PC-3 (cell line): Measurements from ENCODE around the gene TMEM17. TPM values are rescaled to one million over a fixed set of nuclear protein-coding genes. Genes with fewer than 3 reads are reported as not detected.

Source experiments
- ATAC-seq: fragments of 200-7000 bp; cut with Tn5 transposase; 2 replicates; pipeline ENCODE4 v1.9.1; 2020; ENCODE audit warnings: mild to moderate bottlenecking, moderate library complexity
- BruUV-seq: library from RNA; stranded (reverse); fragments of 400-500 nt; replicated peaks from 2 replicates; lab custom pipeline; 2021; lab: Mats Ljungman, UMichigan
- CTCF ChIA-PET: fragments of 300-600 bp; sonication (Branson Sonifier 250); formaldehyde crosslinking; loops from one replicate; lab custom pipeline; 2022; ENCODE audit warnings: antibody characterized with exemption; lab: Charles Lee
- POLR2A ChIA-PET: fragments of 300-600 bp; sonication (Branson Sonifier 250); formaldehyde crosslinking; loops from one replicate; lab custom pipeline; 2022; ENCODE audit warnings: antibody characterized with exemption; ENCODE audit not compliant: unreplicated experiment; lab: Charles Lee
- DNase-seq: peaks from one replicate; pipeline ENCODE4 v3.0.0-alpha.2; 2015
- H2AFZ ChIP-seq: fragments of 300-600 bp; sonication (generic); 2 replicates; pipeline ENCODE4 v1.6.0; 2016; ENCODE audit warnings: antibody characterized with exemption, low read length
- H3F3A ChIP-seq: fragments of 300-600 bp; sonication (generic); one replicate; pipeline ENCODE4 v1.6.0; 2017; ENCODE audit warnings: antibody characterized with exemption, low read length, control low read depth, mild to moderate bottlenecking; ENCODE audit not compliant: unreplicated experiment
- H3K27ac ChIP-seq: fragments of 300-600 bp; sonication (generic); 2 replicates; pipeline ENCODE4 v1.5.1; 2016; ENCODE audit warnings: mild to moderate bottlenecking, low read length
- H3K27me3 ChIP-seq: fragments of 300-600 bp; sonication (generic); 2 replicates; pipeline ENCODE4 v1.6.1; 2016; ENCODE audit warnings: low read length, mixed read lengths
- H3K36me3 ChIP-seq: fragments of 300-600 bp; sonication (generic); 2 replicates; pipeline ENCODE4 v1.6.1; 2016; ENCODE audit warnings: low read depth, mixed run types, low read length, mixed read lengths
- H3K4me1 ChIP-seq: fragments of 300-600 bp; sonication (generic); 2 replicates; pipeline ENCODE4 v1.5.1; 2016; ENCODE audit warnings: low read length; ENCODE audit not compliant: insufficient read depth
- H3K4me2 ChIP-seq: fragments of 300-600 bp; sonication (generic); 2 replicates; pipeline ENCODE4 v1.6.0; 2016; ENCODE audit warnings: low read length
- H3K4me3 ChIP-seq: fragments of 300-600 bp; sonication (generic); 2 replicates; pipeline ENCODE4 v1.5.1; 2016; ENCODE audit warnings: mild to moderate bottlenecking, low read length, mixed read lengths
- H3K79me2 ChIP-seq: fragments of 300-600 bp; sonication (generic); 2 replicates; pipeline ENCODE4 v1.6.1; 2017; ENCODE audit warnings: low read length, mixed read lengths
- H3K9ac ChIP-seq: fragments of 300-600 bp; sonication (generic); 2 replicates; pipeline ENCODE4 v1.6.0; 2016; ENCODE audit warnings: mild to moderate bottlenecking, low read length
- H3K9me2 ChIP-seq: fragments of 300-600 bp; sonication (generic); replicated peaks from 2 replicates; pipeline ENCODE4 v1.6.1; 2016; ENCODE audit warnings: mixed run types, low read length, mixed read lengths
- H3K9me3 ChIP-seq: fragments of 300-600 bp; sonication (generic); 2 replicates; pipeline ENCODE4 v1.6.1; 2016; ENCODE audit warnings: low read length, mixed read lengths
- H4K20me1 ChIP-seq: fragments of 300-600 bp; sonication (generic); 2 replicates; pipeline ENCODE4 v1.6.1; 2016; ENCODE audit warnings: low read length, mixed read lengths
- EZH2 ChIP-seq: fragments of 300-600 bp; sonication (generic); IDR thresholded peaks from one replicate; pipeline ENCODE4 v1.6.1; 2017; ENCODE audit warnings: antibody characterized with exemption, mild to moderate bottlenecking, low read length; ENCODE audit not compliant: unreplicated experiment
- EZH2phosphoT487 ChIP-seq: fragments of 300-600 bp; sonication (generic); IDR thresholded peaks from 2 replicates; pipeline ENCODE4 v1.6.1; 2018; ENCODE audit warnings: mild to moderate bottlenecking, antibody characterized with exemption, low read length, borderline replicate concordance
- intact Hi-C: fragments of 100-400 bp; cut with micrococcal nuclease; formaldehyde crosslinking; loops from 2 replicates; pipeline ENCODE4 v1.9.0; 2023
- total RNA-seq: library from RNA; depleted of rRNA; stranded (reverse); fragments of >200 nt; gene quantifications from 2 replicates; pipeline ENCODE4 v1.2.3, GENCODE V29; 2014
- TF ChIP-seq, protein P1 (sequence below): fragments of 300-600 bp; sonication (generic); conservative IDR thresholded peaks from 2 replicates; pipeline ENCODE4 v1.5.1; 2017; ENCODE audit warnings: antibody characterized with exemption, low read depth, mild to moderate bottlenecking, low read length

Gene TMEM17
- total RNA-seq, 1 experiment from 2014 or later = 2.9 TPM

- CTCF ChIA-PET = no interaction called here
- H3K4me1 ChIP-seq = no peaks in the 10 kb centered on the region
- no peaks in the 10 kb centered on the region for H3K9me2 ChIP-seq
- no peak overlapping the region for H2AFZ ChIP-seq
- no peak for DNase-seq
- no TSS peak for BruUV-seq
- no peak for ATAC-seq
- no peak overlapping the region for H3K9ac ChIP-seq
- H4K20me1 ChIP-seq = no peaks in the 10 kb centered on the region
- no peaks in the 10 kb centered on the region for H3K36me3 ChIP-seq
- H3K9me3 ChIP-seq = no peaks in the 10 kb centered on the region
- H3F3A ChIP-seq = no peaks in the 10 kb centered on the region
- POLR2A ChIA-PET = no interaction called here
- H3K79me2 ChIP-seq = no peaks in the 10 kb centered on the region
- TF ChIP-seq EZH2 (no peak), EZH2phosphoT487 (no peak)
- TF ChIP-seq, protein P1, sequence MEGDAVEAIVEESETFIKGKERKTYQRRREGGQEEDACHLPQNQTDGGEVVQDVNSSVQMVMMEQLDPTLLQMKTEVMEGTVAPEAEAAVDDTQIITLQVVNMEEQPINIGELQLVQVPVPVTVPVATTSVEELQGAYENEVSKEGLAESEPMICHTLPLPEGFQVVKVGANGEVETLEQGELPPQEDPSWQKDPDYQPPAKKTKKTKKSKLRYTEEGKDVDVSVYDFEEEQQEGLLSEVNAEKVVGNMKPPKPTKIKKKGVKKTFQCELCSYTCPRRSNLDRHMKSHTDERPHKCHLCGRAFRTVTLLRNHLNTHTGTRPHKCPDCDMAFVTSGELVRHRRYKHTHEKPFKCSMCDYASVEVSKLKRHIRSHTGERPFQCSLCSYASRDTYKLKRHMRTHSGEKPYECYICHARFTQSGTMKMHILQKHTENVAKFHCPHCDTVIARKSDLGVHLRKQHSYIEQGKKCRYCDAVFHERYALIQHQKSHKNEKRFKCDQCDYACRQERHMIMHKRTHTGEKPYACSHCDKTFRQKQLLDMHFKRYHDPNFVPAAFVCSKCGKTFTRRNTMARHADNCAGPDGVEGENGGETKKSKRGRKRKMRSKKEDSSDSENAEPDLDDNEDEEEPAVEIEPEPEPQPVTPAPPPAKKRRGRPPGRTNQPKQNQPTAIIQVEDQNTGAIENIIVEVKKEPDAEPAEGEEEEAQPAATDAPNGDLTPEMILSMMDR = no peak
- no peak overlapping the region for H3K4me3 ChIP-seq
- intact Hi-C loops = no loop called here
- H3K27me3 ChIP-seq = no peaks in the 10 kb centered on the region
- no peak overlapping the region for H3K4me2 ChIP-seq
- H3K27ac ChIP-seq = no peak overlapping the region
Measured at GRCh38 chr2:62511636-62512035, 5.6 kb upstream of the TMEM17 start.

DNA sequence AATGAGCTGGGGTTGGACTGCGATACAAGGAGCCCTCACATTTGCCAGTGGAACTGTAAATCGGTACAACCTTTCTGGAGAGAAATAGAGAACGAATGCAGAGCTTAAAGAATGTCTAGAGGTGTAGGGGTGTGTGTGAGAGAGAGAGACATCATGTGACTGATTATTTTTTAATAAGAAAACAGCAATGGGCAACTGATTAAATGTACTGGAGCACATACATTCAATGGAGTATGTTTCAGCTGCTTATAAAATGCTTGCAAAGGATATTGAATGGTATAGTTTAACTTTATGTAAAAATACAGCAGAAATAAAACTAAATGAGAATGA lies 391 bp upstream of the TMEM17 start:
- H4K20me1 ChIP-seq = no peaks in the 10 kb centered on the region
- H3K27me3 ChIP-seq = no peaks in the 10 kb centered on the region
- peak overlapping the region; percentile 83 for H2AFZ ChIP-seq
- H3K9me2 ChIP-seq = no peaks in the 10 kb centered on the region
- no peak for DNase-seq
- H3F3A ChIP-seq = no peaks in the 10 kb centered on the region
- H3K4me1 ChIP-seq = peaks cover 7% of the 10 kb centered on the region; the same call in 1 of the 2 replicates
- TSS peak; percentile 86 for BruUV-seq
- no peaks in the 10 kb centered on the region for H3K36me3 ChIP-seq
- peak; percentile 38 for ATAC-seq
- H3K9ac ChIP-seq = peak overlapping the region; percentile 79
- intact Hi-C loops = loop anchor here (1.0 kb wide), 3 partner anchors 72 to 269 kb away; partner anchors contain the start of gene EHBP1
- H3K9me3 ChIP-seq = no peaks in the 10 kb centered on the region
- H3K79me2 ChIP-seq = no peaks in the 10 kb centered on the region
- ChIA-PET POLR2A (interaction anchor here (0.6 to 1.2 kb wide), 2 partner anchors 69 to 72 kb away, joined by 3 to 12 read pairs; no protein-coding TSS in a partner anchor), CTCF (interaction anchor here (1.0 kb wide), 1 partner anchor 272 kb away, joined by 3 read pairs; no protein-coding TSS in a partner anchor)
- H3K27ac ChIP-seq = peak overlapping the region; percentile 72
- peak overlapping the region; percentile 77 for H3K4me3 ChIP-seq
- TF ChIP-seq EZH2phosphoT487 (no peak), EZH2 (no peak)
- TF ChIP-seq, protein P1 = no peak
- peak overlapping the region; percentile 99 for H3K4me2 ChIP-seq

DNA sequence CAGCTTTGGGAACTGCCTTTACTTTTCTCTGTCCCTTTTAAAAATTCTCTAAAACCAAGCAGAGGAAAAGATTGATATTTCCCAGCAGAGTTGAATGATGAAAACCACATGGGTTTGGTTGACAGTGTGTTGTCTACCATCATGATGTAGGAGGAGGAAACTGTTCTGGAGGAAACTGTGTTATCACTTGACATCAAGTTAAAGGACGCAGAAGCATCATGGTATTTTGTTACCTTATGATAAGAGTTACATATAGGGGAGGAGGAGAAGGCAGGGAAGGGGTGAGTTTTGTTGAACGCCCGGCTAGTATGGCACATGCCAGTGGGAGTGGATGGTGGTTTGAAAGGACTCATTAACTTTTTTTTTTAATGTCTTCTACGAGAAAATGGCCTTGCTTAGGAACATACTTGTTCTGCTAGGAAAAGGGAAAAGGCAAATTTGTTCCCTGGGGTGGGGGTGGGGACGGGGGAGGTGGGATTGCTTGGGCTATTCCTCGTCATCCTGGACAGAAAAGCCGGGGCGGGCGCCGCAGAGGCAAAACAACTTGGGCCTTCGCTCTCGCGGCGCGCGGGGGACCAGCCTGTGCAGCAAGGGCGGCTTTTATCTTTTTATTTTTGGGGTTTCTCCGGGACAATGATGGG lies 766 bp downstream of the TMEM17 start:
- DNase-seq (no peak), ATAC-seq (no peak)
- Histone ChIP-seq H3K9ac (peak overlapping the region; percentile 79), H3K27ac (peak overlapping the region; percentile 72), H3K27me3 (no peaks in the 10 kb centered on the region), H2AFZ (peak overlapping the region; percentile 83), H3K9me3 (no peaks in the 10 kb centered on the region), H3K4me1 (peaks cover 7% of the 10 kb centered on the region; the same call in 1 of the 2 replicates), H3F3A (no peaks in the 10 kb centered on the region), H3K79me2 (no peaks in the 10 kb centered on the region), H3K36me3 (no peaks in the 10 kb centered on the region), H3K4me2 (peak overlapping the region; percentile 99), H4K20me1 (no peaks in the 10 kb centered on the region), H3K9me2 (no peaks in the 10 kb centered on the region), H3K4me3 (peak overlapping the region; percentile 77)
- intact Hi-C loops = no loop called here
- POLR2A ChIA-PET = interaction anchor here (0.5 kb wide), 1 partner anchor 263 kb away, joined by 4 read pairs; no protein-coding TSS in a partner anchor
- CTCF ChIA-PET = interaction anchor here (0.7 kb wide), 1 partner anchor 73 kb away, joined by 4 read pairs; no protein-coding TSS in a partner anchor
- TSS peak; percentile 36 for BruUV-seq
- TF ChIP-seq EZH2phosphoT487 = no peak
- TF ChIP-seq, protein P1 = no peak
- no peak for TF ChIP-seq EZH2
